ENCODE data around the gene SETMAR. TPM values are rescaled to one million over a fixed set of nuclear protein-coding genes. Genes with fewer than 3 reads are reported as not detected.

Gene SETMAR
- total and polyA plus RNA-seq, 2 experiments from 2014 or later = 13.5 to 15.4 TPM

GRCh38 chr3:4332111-4332510, 28.9 kb downstream of the SETMAR start:
- no peak overlapping the region for H3K4me3 ChIP-seq
- 100% methylated on average over 1 of the region's 1 CpG for WGBS (ENCODE audit: low lambda C conversion rate, missing lambda C conversion rate)
- peaks cover 2% of the 10 kb centered on the region for H3K9me3 ChIP-seq (ENCODE audit: low read depth)
- no peaks in the 10 kb centered on the region for H3K4me1 ChIP-seq (ENCODE audit: insufficient read depth)
- H4K20me1 ChIP-seq (ENCODE audit: insufficient read depth, poor library complexity, severe bottlenecking) = no peaks in the 10 kb centered on the region
- no peak overlapping the region for H2AFZ ChIP-seq
- no peaks in the 10 kb centered on the region for H3K27me3 ChIP-seq
- H3K9me2 ChIP-seq (replicated peaks; ENCODE audit: insufficient read depth) = no peaks in the 10 kb centered on the region
- H3K4me2 ChIP-seq = no peak overlapping the region
- H3K36me3 ChIP-seq (replicated peaks; ENCODE audit: insufficient read depth, low read depth) = no peaks in the 10 kb centered on the region
- DNase-seq (ENCODE audit: low spot score) = no peak
- H3K27ac ChIP-seq = no peak overlapping the region
- H3K79me2 ChIP-seq = no peaks in the 10 kb centered on the region
- TF ChIP-seq EZH2phosphoT487 (IDR thresholded peaks at IDR 0.05; ENCODE audit: low read depth, severe bottlenecking, unreplicated experiment) = no peak
- no peak for TF ChIP-seq CTCF (IDR thresholded peaks at IDR 0.05; ENCODE audit: poor library complexity)
- no peak for TF ChIP-seq EZH2 (IDR thresholded peaks at IDR 0.05; ENCODE audit: borderline replicate concordance)

GRCh38 chr3:4332574-4332973, 29.4 kb downstream of the SETMAR start:
- Histone ChIP-seq H3K79me2 (no peaks in the 10 kb centered on the region), H3K9me3 (ENCODE audit: low read depth) (no peaks in the 10 kb centered on the region), H3K27me3 (no peaks in the 10 kb centered on the region), H3K27ac (no peak overlapping the region), H3K36me3 (replicated peaks; ENCODE audit: insufficient read depth, low read depth) (no peaks in the 10 kb centered on the region), H3K4me1 (ENCODE audit: insufficient read depth) (no peaks in the 10 kb centered on the region), H3K9me2 (replicated peaks; ENCODE audit: insufficient read depth) (no peaks in the 10 kb centered on the region), H3K4me2 (no peak overlapping the region), H4K20me1 (ENCODE audit: insufficient read depth, poor library complexity, severe bottlenecking) (no peaks in the 10 kb centered on the region), H2AFZ (no peak overlapping the region), H3K4me3 (no peak overlapping the region)
- WGBS (ENCODE audit: low lambda C conversion rate, missing lambda C conversion rate) = 86% methylated on average over 3 of the region's 3 CpGs
- TF ChIP-seq EZH2 (IDR thresholded peaks at IDR 0.05; ENCODE audit: borderline replicate concordance) (no peak), EZH2phosphoT487 (IDR thresholded peaks at IDR 0.05; ENCODE audit: low read depth, severe bottlenecking, unreplicated experiment) (no peak), CTCF (IDR thresholded peaks at IDR 0.05; ENCODE audit: poor library complexity) (no peak)
- no peak for DNase-seq (ENCODE audit: low spot score)

- H3K9me2 ChIP-seq (replicated peaks; ENCODE audit: insufficient read depth) = no peaks in the 10 kb centered on the region
Measured at GRCh38 chr3:4332991-4333390, 29.8 kb downstream of the SETMAR start.

More at GRCh38 chr3:4332991-4333390, 29.8 kb downstream of the SETMAR start:
- Histone ChIP-seq H3K36me3 (replicated peaks; ENCODE audit: insufficient read depth, low read depth) (no peaks in the 10 kb centered on the region), H3K4me2 (no peak overlapping the region), H3K27me3 (no peaks in the 10 kb centered on the region), H3K79me2 (no peaks in the 10 kb centered on the region), H4K20me1 (ENCODE audit: insufficient read depth, poor library complexity, severe bottlenecking) (no peaks in the 10 kb centered on the region), H3K4me1 (ENCODE audit: insufficient read depth) (no peaks in the 10 kb centered on the region), H3K9me3 (ENCODE audit: low read depth) (no peaks in the 10 kb centered on the region), H3K27ac (no peak overlapping the region), H2AFZ (no peak overlapping the region), H3K4me3 (no peak overlapping the region)
- no peak for TF ChIP-seq EZH2 (IDR thresholded peaks at IDR 0.05; ENCODE audit: borderline replicate concordance)
- TF ChIP-seq CTCF (IDR thresholded peaks at IDR 0.05; ENCODE audit: poor library complexity) = no peak
- TF ChIP-seq EZH2phosphoT487 (IDR thresholded peaks at IDR 0.05; ENCODE audit: low read depth, severe bottlenecking, unreplicated experiment) = no peak
- 93% methylated on average over 3 of the region's 3 CpGs for WGBS (ENCODE audit: low lambda C conversion rate, missing lambda C conversion rate)
- DNase-seq (ENCODE audit: low spot score) = no peak

Data from hepatocyte (in vitro differentiated cells).